Activated CD8-positive, alpha-beta memory T cell treated with anti-CD3 and anti-CD28 coated beads, Interleukin-2, amount 10 ng/mL, durations not matched to agents 7 days and 5 days (primary cell): ENCODE data around the gene TAGAP. TPM values are rescaled to one million over a fixed set of nuclear protein-coding genes. Genes with fewer than 3 reads are reported as not detected.
"Not testable (repeated sequence)": the region's sequence is repeated elsewhere in the genome, so short reads cannot be mapped to it uniquely, and the experiment has no call there.

Experiments
- ATAC-seq: fragments of 150-1000 bp; cut with Tn5 transposase; one replicate; pipeline ENCODE4 v1.10.0; 2021; ENCODE audit warnings: moderate library complexity
- CTCF ChIA-PET: fragments of 350-600 bp; sonication (Branson Sonifier 250); formaldehyde crosslinking; loops from one replicate; lab custom pipeline; 2021; ENCODE audit warnings: antibody characterized with exemption; lab: Charles Lee
- DNase-seq: peaks from one replicate; pipeline ENCODE4 v3.0.0-alpha.2; 2020
- H3K27ac Mint-ChIP-seq: one replicate; pipeline ENCODE4 v1.8.0; 2021; ENCODE audit warnings: mild to moderate bottlenecking, mixed read lengths
- H3K27me3 Mint-ChIP-seq: one replicate; pipeline ENCODE4 v1.8.0; 2021; ENCODE audit warnings: mixed read lengths
- H3K36me3 Mint-ChIP-seq: one replicate; pipeline ENCODE4 v1.8.0; 2021; ENCODE audit warnings: mild to moderate bottlenecking, mixed read lengths
- H3K4me1 Mint-ChIP-seq: one replicate; pipeline ENCODE4 v1.8.0; 2021; ENCODE audit warnings: mixed read lengths
- H3K4me3 Mint-ChIP-seq: one replicate; pipeline ENCODE4 v1.8.0; 2021; ENCODE audit warnings: mild to moderate bottlenecking, moderate library complexity, mixed read lengths
- H3K9me3 Mint-ChIP-seq: one replicate; pipeline ENCODE4 v1.8.0; 2022; ENCODE audit warnings: low read depth, mixed read lengths
- total RNA-seq, 2 experiments: library from RNA; stranded (reverse); gene quantifications; one replicate each; pipeline ENCODE4 v1.2.3, GENCODE V29; 2021

TAGAP gene
- total RNA-seq, 2 experiments from 2014 or later, result 44.8 to 53.0 TPM

GRCh38 chr6:158999154-158999665 is 45.6 kb downstream of the TAGAP start:
- H3K27ac Mint-ChIP-seq, result peak overlapping the region; percentile 71
- no peaks in the 10 kb centered on the region for H3K9me3 Mint-ChIP-seq
- peaks cover 33% of the 10 kb centered on the region for H3K4me1 Mint-ChIP-seq
- peak overlapping the region; percentile 93 for H3K4me3 Mint-ChIP-seq
- CTCF ChIA-PET, result interaction anchor here (1.0 to 13.8 kb wide), 7 partner anchors 10 to 298 kb away, joined by 3 to 320 read pairs (median 7); partner anchors contain the start of gene TAGAP
- ATAC-seq (peak; percentile 45), DNase-seq (no peak)
- peaks cover 4% of the 10 kb centered on the region for H3K36me3 Mint-ChIP-seq
- no peaks in the 10 kb centered on the region for H3K27me3 Mint-ChIP-seq

- ATAC-seq (no peak), DNase-seq (no peak)
- Mint-ChIP-seq H3K4me1 (peaks cover 38% of the 10 kb centered on the region), H3K27me3 (no peaks in the 10 kb centered on the region), H3K27ac (peak overlapping the region; percentile 25), H3K9me3 (no peaks in the 10 kb centered on the region), H3K4me3 (no peak overlapping the region), H3K36me3 (peaks cover 13% of the 10 kb centered on the region)
- CTCF ChIA-PET, result no interaction called here
These were observed 47.9 kb downstream of the TAGAP start for GRCh38 chr6:158996856-158997255.

- CTCF ChIA-PET, result interaction anchor here (0.9 to 1.9 kb wide), 5 partner anchors 15 to 200 kb away, joined by 3 to 5 read pairs (median 4); no protein-coding TSS in a partner anchor
- H3K36me3 Mint-ChIP-seq, result peaks cover 26% of the 10 kb centered on the region
- H3K9me3 Mint-ChIP-seq, result no peaks in the 10 kb centered on the region
- ATAC-seq (no peak), DNase-seq (no peak)
- no peak overlapping the region for H3K27ac Mint-ChIP-seq
- H3K4me1 Mint-ChIP-seq, result peaks cover 33% of the 10 kb centered on the region
- no peak overlapping the region for H3K4me3 Mint-ChIP-seq
- no peaks in the 10 kb centered on the region for H3K27me3 Mint-ChIP-seq
These were observed 51.2 kb downstream of the TAGAP start for GRCh38 chr6:158993639-158994038.

GRCh38 chr6:158991017-158991723 is 53.6 kb downstream of the TAGAP start:
- Mint-ChIP-seq H3K4me3 (no peak overlapping the region), H3K36me3 (peaks cover 37% of the 10 kb centered on the region), H3K27ac (no peak overlapping the region), H3K9me3 (peaks cover 9% of the 10 kb centered on the region), H3K4me1 (peaks cover 33% of the 10 kb centered on the region), H3K27me3 (no peaks in the 10 kb centered on the region)
- ATAC-seq, result peak; percentile 30
- CTCF ChIA-PET, result interaction anchor here (0.9 to 1.7 kb wide), 5 partner anchors 9 to 198 kb away, joined by 3 to 5 read pairs (median 3); partner anchors contain the start of gene RSPH3
- DNase-seq, result no peak

- DNase-seq, H3K27me3 Mint-ChIP-seq, ATAC-seq, H3K9me3 Mint-ChIP-seq, H3K4me3 Mint-ChIP-seq, H3K27ac Mint-ChIP-seq: not testable (repeated sequence)
- Mint-ChIP-seq H3K36me3 (peaks cover 34% of the 10 kb centered on the region), H3K4me1 (peaks cover 23% of the 10 kb centered on the region)
- CTCF ChIA-PET, result interaction anchor here (1.4 to 1.7 kb wide), 2 partner anchors 29 to 145 kb away, joined by 3 to 5 read pairs; no protein-coding TSS in a partner anchor
These were observed 55.1 kb downstream of the TAGAP start for GRCh38 chr6:158989711-158990110.

- ATAC-seq (no peak), DNase-seq (no peak)
- Mint-ChIP-seq H3K4me1 (peaks cover 21% of the 10 kb centered on the region), H3K27ac (no peak overlapping the region), H3K9me3 (peaks cover 9% of the 10 kb centered on the region), H3K27me3 (no peaks in the 10 kb centered on the region), H3K36me3 (peaks cover 32% of the 10 kb centered on the region), H3K4me3 (no peak overlapping the region)
- CTCF ChIA-PET, result interaction anchor here (0.6 to 1.3 kb wide), 4 partner anchors 9 to 670 kb away, joined by 3 to 4 read pairs (median 3); no protein-coding TSS in a partner anchor
These were observed 56.3 kb downstream of the TAGAP start for GRCh38 chr6:158988477-158988876.

GRCh38 chr6:158987657-158988056 is 57.1 kb downstream of the TAGAP start:
- peaks cover 30% of the 10 kb centered on the region for H3K36me3 Mint-ChIP-seq

More at GRCh38 chr6:158987657-158988056, 57.1 kb downstream of the TAGAP start:
- Mint-ChIP-seq H3K4me1 (peaks cover 21% of the 10 kb centered on the region), H3K4me3 (no peak overlapping the region), H3K27ac (no peak overlapping the region), H3K27me3 (no peaks in the 10 kb centered on the region), H3K9me3 (peaks cover 9% of the 10 kb centered on the region)
- CTCF ChIA-PET, result interaction anchor here (0.8 to 1.3 kb wide), 3 partner anchors 8 to 74 kb away, joined by 3 read pairs; no protein-coding TSS in a partner anchor
- ATAC-seq, result peak; percentile 49
- DNase-seq, result no peak

Other genes starting within 250 kb of the TAGAP start
- 100 to 1,000 TPM; 187 to 214 TPM for gene EZR, start 225.6 kb downstream of the TAGAP start, total RNA-seq
- 1 to 10 TPM; 2.1 TPM for gene RSPH3, start 44.8 kb downstream of the TAGAP start, total RNA-seq
- gene FNDC1, start 124.4 kb upstream of the TAGAP start, total RNA-seq, result not detected